NB4 (cell line): ENCODE measurements around the gene PRAMEF14.
"Not testable (repeated sequence)": the region's sequence is repeated elsewhere in the genome, so short reads cannot be mapped to it uniquely, and the experiment has no call there.

Experiments used
- POLR2A ChIP-seq: IDR thresholded peaks from 2 replicates; pipeline ENCODE4 v1.6.1; 2011; ENCODE audit warnings: mild to moderate bottlenecking; ENCODE audit not compliant: insufficient read length; ENCODE audit errors: extremely low read depth
- TF ChIP-seq, protein P1 (sequence below): IDR thresholded peaks from 2 replicates; pipeline ENCODE4 v1.6.1; 2011; ENCODE audit warnings: low read depth, low read length

- not testable (repeated sequence) for TF ChIP-seq POLR2A
- TF ChIP-seq, protein P1, sequence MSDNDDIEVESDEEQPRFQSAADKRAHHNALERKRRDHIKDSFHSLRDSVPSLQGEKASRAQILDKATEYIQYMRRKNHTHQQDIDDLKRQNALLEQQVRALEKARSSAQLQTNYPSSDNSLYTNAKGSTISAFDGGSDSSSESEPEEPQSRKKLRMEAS, result not testable (repeated sequence)
Measured at GRCh38 chr1:13389332-13389731, 42.4 kb upstream of the PRAMEF14 start, which contains the start of gene PRAMEF17.
